ENCODE data around the gene RPL7A. TPM values are rescaled to one million over a fixed set of nuclear protein-coding genes. Genes with fewer than 3 reads are reported as not detected.
"Not testable (repeated sequence)": the region's sequence is repeated elsewhere in the genome, so short reads cannot be mapped to it uniquely, and the experiment has no call there.

Gene RPL7A
- total RNA-seq, 4 donors from 2014 or later, result 1,757 to 2,575 (median 2,004) TPM

DNA sequence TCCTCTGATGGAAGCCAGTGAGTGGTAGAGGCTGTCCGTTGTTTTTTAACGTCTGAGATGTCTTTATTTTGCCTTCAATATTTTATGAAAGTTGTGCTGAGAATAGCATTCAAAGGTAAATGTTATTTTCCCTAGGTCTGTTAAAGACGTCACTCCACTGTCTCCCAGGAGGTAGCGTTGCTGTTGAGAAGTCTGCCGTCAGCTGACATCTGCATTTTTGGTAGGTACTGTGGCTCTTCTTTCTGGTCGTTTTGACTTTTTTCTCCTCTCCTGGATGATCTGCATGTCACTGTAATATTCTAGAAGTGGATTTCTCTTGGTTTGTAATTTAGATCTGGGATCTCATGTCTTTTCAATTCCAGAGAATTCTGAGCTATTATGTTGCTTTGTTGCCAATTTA lies 38.4 kb upstream of the RPL7A start:
- 80 to 85% methylated on average over 6 of the region's 6 CpGs for WGBS, 2 donors
- H3K27me3 ChIP-seq, result no peaks in the 10 kb centered on the region
- H3K4me3 ChIP-seq, result no peak overlapping the region
- no peaks in the 10 kb centered on the region for H3K36me3 ChIP-seq
- H3K9me3 ChIP-seq, result peaks cover 0 to 5% (median 0%) of the 10 kb centered on the region in 4 donors
- no peak overlapping the region for H3K27ac ChIP-seq
- TF ChIP-seq POLR2A (IDR thresholded peaks at IDR 0.05) (no peak), EP300 (IDR thresholded peaks at IDR 0.05) (no peak)
- TF ChIP-seq, protein P1, sequence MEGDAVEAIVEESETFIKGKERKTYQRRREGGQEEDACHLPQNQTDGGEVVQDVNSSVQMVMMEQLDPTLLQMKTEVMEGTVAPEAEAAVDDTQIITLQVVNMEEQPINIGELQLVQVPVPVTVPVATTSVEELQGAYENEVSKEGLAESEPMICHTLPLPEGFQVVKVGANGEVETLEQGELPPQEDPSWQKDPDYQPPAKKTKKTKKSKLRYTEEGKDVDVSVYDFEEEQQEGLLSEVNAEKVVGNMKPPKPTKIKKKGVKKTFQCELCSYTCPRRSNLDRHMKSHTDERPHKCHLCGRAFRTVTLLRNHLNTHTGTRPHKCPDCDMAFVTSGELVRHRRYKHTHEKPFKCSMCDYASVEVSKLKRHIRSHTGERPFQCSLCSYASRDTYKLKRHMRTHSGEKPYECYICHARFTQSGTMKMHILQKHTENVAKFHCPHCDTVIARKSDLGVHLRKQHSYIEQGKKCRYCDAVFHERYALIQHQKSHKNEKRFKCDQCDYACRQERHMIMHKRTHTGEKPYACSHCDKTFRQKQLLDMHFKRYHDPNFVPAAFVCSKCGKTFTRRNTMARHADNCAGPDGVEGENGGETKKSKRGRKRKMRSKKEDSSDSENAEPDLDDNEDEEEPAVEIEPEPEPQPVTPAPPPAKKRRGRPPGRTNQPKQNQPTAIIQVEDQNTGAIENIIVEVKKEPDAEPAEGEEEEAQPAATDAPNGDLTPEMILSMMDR (IDR thresholded peaks at IDR 0.05), result no peak
- no peak for DNase-seq (ENCODE audit: low spot score in 2 of 2)
- no peaks in the 10 kb centered on the region for H3K4me1 ChIP-seq

DNA sequence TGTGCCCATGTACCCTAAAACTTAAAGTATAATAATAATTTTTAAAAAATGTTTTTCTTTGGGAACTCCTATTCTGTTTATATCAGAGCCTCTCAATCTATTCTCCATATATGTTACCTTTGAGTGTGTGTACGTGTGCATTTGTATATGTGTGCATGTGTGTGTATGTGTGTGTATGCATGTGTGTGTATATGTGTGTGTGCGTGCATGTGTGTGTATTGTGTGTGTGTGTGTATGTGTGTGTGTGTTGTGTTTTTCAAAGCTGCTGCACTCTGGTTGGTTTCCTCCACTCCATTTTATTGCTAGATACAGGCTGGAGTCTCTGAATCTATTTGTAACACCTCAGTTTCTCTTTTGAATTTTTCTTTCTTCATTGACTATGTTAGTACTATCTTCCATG lies 32.0 kb upstream of the RPL7A start:
- H3K27ac ChIP-seq, result no peak overlapping the region
- no peak overlapping the region for H3K4me3 ChIP-seq
- H3K9me3 ChIP-seq, result no peaks in the 10 kb centered on the region
- no peaks in the 10 kb centered on the region for H3K27me3 ChIP-seq
- H3K36me3 ChIP-seq, result no peaks in the 10 kb centered on the region
- no peak for DNase-seq (ENCODE audit: low spot score in 2 of 2)
- 67 to 68% methylated on average over 2 of the region's 2 CpGs for WGBS, 2 donors
- H3K4me1 ChIP-seq, result no peaks in the 10 kb centered on the region
- no peak for TF ChIP-seq EP300 (IDR thresholded peaks at IDR 0.05)
- TF ChIP-seq, protein P1 (IDR thresholded peaks at IDR 0.05), result no peak
- TF ChIP-seq POLR2A (IDR thresholded peaks at IDR 0.05), result no peak

DNA sequence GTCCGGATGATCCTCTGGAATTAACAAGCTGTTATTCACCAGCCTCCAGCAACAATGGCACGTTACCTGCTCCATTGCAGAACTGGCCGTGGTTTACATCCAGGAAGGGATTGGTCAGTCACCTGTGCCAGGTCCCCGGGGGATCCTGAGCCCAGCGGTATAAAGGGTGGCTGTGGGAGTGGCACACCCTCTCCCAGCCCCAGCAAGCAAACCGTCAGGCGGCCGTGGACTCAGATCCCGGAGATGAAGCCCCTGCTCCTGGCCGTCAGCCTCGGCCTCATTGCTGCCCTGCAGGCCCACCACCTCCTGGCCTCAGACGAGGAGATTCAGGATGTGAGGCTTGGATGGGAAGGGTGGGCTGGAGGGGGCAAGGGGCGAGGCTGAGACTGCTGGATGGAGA lies 30.5 kb upstream of the RPL7A start:
- 77 to 86% methylated on average over 11 to 13 of the region's 13 CpGs for WGBS, 2 donors
- not testable (repeated sequence) for DNase-seq (ENCODE audit: low spot score in 2 of 2); H3K36me3 ChIP-seq; H3K4me3 ChIP-seq; H3K9me3 ChIP-seq; H3K27me3 ChIP-seq; H3K4me1 ChIP-seq; H3K27ac ChIP-seq

DNA sequence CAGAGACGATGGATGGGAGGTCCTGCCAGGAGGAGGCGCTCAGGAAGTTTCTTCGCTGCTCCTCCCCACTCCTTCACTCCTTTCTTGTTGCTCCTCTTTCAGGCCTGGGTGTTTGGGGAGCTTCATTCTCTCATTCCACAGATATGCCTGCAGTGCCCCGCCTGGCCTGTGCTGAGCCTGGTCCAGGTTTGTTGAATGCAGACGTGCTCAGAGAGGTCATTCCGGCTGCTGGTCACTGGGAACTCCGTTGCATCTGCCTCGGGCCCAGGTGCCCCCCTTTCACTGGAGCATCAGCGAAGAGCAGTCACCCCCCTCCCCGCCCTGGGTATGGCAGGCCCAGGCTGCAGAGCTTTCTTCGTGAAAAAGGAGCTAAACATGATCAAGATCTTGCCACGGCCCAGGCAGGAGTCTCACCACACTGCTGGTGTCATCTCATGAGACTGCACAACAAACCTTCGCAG lies 27.6 kb upstream of the RPL7A start:
- DNase-seq (ENCODE audit: low spot score in 2 of 2), result no peak

DNA sequence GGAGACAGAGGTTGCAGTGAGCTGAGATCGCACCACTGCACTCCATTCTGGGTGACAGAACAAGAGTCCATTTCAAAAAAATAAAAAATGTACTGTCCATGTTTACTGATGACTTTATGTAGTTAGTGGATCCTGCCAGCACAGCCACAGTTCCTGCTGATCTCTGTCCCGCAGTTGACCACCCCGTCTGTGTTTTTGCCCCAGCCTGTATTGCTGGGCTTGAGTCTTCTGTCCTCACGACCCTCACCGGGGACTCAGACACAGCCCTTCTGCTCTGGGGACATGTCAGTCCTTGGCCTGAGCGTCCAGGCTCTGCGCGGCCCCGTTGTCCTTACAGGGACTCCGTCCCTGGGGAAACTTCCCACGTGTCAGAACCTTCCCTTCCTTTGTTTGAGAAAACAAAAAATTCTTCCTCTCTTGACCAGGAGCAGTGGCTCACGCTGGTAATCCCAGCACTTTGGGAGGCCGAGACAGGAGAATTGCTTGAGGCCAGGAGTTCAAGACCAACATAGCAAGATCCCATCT lies 26.5 kb upstream of the RPL7A start:
- TF ChIP-seq, protein P1 (IDR thresholded peaks at IDR 0.05), result no peak
- TF ChIP-seq EP300 (IDR thresholded peaks at IDR 0.05), result no peak
- TF ChIP-seq POLR2A (IDR thresholded peaks at IDR 0.05), result no peak
- H3K4me3 ChIP-seq, result no peak overlapping the region
- no peak overlapping the region for H3K27ac ChIP-seq
- H3K9me3 ChIP-seq, result no peaks in the 10 kb centered on the region
- DNase-seq (ENCODE audit: low spot score in 2 of 2), result no peak
- WGBS, 2 donors, result 72 to 75% methylated on average over 13 of the region's 13 CpGs
- H3K36me3 ChIP-seq, result no peaks in the 10 kb centered on the region
- no peaks in the 10 kb centered on the region for H3K4me1 ChIP-seq
- no peaks in the 10 kb centered on the region for H3K27me3 ChIP-seq

More for the DNA sequence above, 27.6 kb upstream of the RPL7A start:
- H3K4me3 ChIP-seq, result no peak overlapping the region
- WGBS, 2 donors, result 72 to 78% methylated on average over 9 to 13 of the region's 13 CpGs
- no peaks in the 10 kb centered on the region for H3K4me1 ChIP-seq
- no peaks in the 10 kb centered on the region for H3K27me3 ChIP-seq
- H3K36me3 ChIP-seq, result no peaks in the 10 kb centered on the region
- no peak overlapping the region for H3K27ac ChIP-seq
- TF ChIP-seq, protein P1 (IDR thresholded peaks at IDR 0.05), result no peak
- no peak for TF ChIP-seq EP300 (IDR thresholded peaks at IDR 0.05)
- TF ChIP-seq POLR2A (IDR thresholded peaks at IDR 0.05), result no peak
- H3K9me3 ChIP-seq, result no peaks in the 10 kb centered on the region

DNA sequence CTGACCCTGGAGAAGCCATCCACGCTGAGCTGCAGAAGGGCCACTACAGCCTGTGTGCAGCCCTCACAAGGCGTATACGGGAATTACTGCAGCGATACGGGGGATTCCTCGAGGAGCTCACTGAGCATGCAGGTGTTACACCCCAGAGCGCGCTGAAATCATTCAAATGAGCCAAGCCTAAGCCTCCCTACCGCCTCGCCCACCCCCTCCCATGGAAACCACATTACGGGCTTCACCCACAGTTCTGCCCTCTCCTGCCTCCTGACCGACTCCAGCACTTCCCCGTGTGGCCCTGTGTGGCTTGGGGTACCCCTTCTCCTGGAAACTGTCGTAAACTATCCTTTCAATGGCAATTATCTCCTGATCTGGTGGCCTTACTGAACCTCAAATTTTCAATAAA lies 25.3 kb upstream of the RPL7A start:
- TF ChIP-seq, protein P1 (IDR thresholded peaks at IDR 0.05), result no peak
- TF ChIP-seq EP300 (IDR thresholded peaks at IDR 0.05), result no peak
- no peak for TF ChIP-seq POLR2A (IDR thresholded peaks at IDR 0.05)
- no peaks in the 10 kb centered on the region for H3K9me3 ChIP-seq
- WGBS, 2 donors, result 76 to 85% methylated on average over 13 to 14 of the region's 14 CpGs

More for the DNA sequence above, 25.3 kb upstream of the RPL7A start:
- no peak overlapping the region for H3K27ac ChIP-seq
- no peak overlapping the region for H3K4me3 ChIP-seq
- no peak for DNase-seq (ENCODE audit: low spot score in 2 of 2)
- no peaks in the 10 kb centered on the region for H3K4me1 ChIP-seq
- no peaks in the 10 kb centered on the region for H3K36me3 ChIP-seq
- H3K27me3 ChIP-seq, result no peaks in the 10 kb centered on the region

Measured in tibial nerve (tissue), 4 donors.